ENCODE data around the gene KASH5.
A peak's percentile ranks its signal among the peaks of the same experiment; 100 is the strongest.

Gene KASH5

DNA sequence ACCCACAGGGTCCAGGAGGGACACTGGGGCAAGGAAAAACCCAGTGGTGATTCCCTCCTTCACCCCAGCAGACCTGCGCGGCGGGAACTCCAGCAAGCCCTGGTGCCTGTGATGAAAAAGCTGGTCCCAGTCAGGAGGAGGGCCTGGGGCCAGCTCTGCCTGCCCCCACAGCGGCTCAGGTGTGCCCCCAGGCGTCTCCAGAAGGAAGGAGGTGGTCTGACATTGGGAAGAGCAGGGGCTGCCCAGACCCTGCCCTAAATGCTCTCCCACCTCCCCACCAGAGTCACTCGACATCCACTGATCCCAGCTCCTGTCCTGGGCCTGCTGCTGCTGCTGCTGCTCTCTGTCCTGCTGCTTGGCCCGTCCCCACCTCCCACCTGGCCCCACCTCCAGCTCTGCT lies 29.0 kb downstream of the KASH5 start:
- Histone ChIP-seq H3K4me3 (ENCODE audit: low read depth in 1 of 2, low read length in 2 of 2) (no peak overlapping the region), H3K4me1 (ENCODE audit: control insufficient read depth in 1 of 2, insufficient read depth in 2 of 2, low read length in 2 of 2) (peaks cover 0 to 5% of the 10 kb centered on the region in 2 donors), H3K36me3 (ENCODE audit: control insufficient read depth in 1 of 2, insufficient read depth in 2 of 2, low read length in 2 of 2) (no peaks in the 10 kb centered on the region), H3K9me3 (ENCODE audit: control insufficient read depth in 1 of 2, low read length in 2 of 2) (no peaks in the 10 kb centered on the region), H3K27ac (ENCODE audit: low read length) (no peak overlapping the region), H3K27me3 (ENCODE audit: low read depth, low read length) (peaks cover 21% of the 10 kb centered on the region)

DNA sequence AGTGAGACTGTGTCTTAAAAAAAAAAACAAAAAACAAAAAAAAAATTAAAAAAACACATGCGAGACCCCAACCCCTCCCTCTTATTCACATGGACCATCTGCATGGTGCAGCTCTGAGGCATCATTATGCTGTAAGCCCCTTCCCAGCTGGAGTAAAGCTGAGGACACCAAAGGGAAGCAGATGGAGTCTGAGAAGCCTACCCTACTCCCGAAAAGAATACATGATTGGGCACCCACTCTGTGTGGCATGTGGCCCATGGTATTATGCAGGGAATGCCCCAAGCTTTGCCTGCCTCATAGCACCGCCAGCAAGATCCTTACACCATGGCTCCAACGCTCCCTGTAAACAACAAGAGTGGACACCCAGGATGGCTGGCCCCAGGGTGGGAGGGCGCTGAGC lies 30.5 kb downstream of the KASH5 start:
- no peak overlapping the region for H3K27ac ChIP-seq (ENCODE audit: low read length)
- H3K4me1 ChIP-seq (ENCODE audit: control insufficient read depth in 1 of 2, insufficient read depth in 2 of 2, low read length in 2 of 2) = peaks cover 0 to 20% of the 10 kb centered on the region in 2 donors
- no peak overlapping the region for H3K4me3 ChIP-seq (ENCODE audit: low read depth in 1 of 2, low read length in 2 of 2)
- peaks cover 35% of the 10 kb centered on the region for H3K27me3 ChIP-seq (ENCODE audit: low read depth, low read length)
- H3K36me3 ChIP-seq (ENCODE audit: control insufficient read depth in 1 of 2, insufficient read depth in 2 of 2, low read length in 2 of 2) = no peaks in the 10 kb centered on the region
- H3K9me3 ChIP-seq (ENCODE audit: control insufficient read depth in 1 of 2, low read length in 2 of 2) = no peaks in the 10 kb centered on the region

- Histone ChIP-seq H3K9me3 (ENCODE audit: control insufficient read depth in 1 of 2, low read length in 2 of 2) (no peaks in the 10 kb centered on the region), H3K27me3 (ENCODE audit: low read depth, low read length) (peaks cover 42% of the 10 kb centered on the region)
Observed at GRCh38 chr19:49419173-49419572, 31.1 kb downstream of the KASH5 start.

GRCh38 chr19:49420227-49420626 lies 32.2 kb downstream of the KASH5 start:
- Histone ChIP-seq H3K9me3 (ENCODE audit: control insufficient read depth in 1 of 2, low read length in 2 of 2) (no peaks in the 10 kb centered on the region), H3K4me3 (ENCODE audit: low read depth in 1 of 2, low read length in 2 of 2) (no peak overlapping the region), H3K27ac (ENCODE audit: low read length) (no peak overlapping the region), H3K27me3 (ENCODE audit: low read depth, low read length) (peaks cover 50% of the 10 kb centered on the region), H3K36me3 (ENCODE audit: control insufficient read depth in 1 of 2, insufficient read depth in 2 of 2, low read length in 2 of 2) (no peaks in the 10 kb centered on the region), H3K4me1 (ENCODE audit: control insufficient read depth in 1 of 2, insufficient read depth in 2 of 2, low read length in 2 of 2) (peaks cover 0 to 20% of the 10 kb centered on the region in 2 donors)

More at GRCh38 chr19:49419173-49419572, 31.1 kb downstream of the KASH5 start:
- Histone ChIP-seq H3K36me3 (ENCODE audit: control insufficient read depth in 1 of 2, insufficient read depth in 2 of 2, low read length in 2 of 2) (no peaks in the 10 kb centered on the region), H3K4me1 (ENCODE audit: control insufficient read depth in 1 of 2, insufficient read depth in 2 of 2, low read length in 2 of 2) (peaks cover 0 to 20% of the 10 kb centered on the region in 2 donors), H3K4me3 (ENCODE audit: low read depth in 1 of 2, low read length in 2 of 2) (no peak overlapping the region), H3K27ac (ENCODE audit: low read length) (no peak overlapping the region)

DNA sequence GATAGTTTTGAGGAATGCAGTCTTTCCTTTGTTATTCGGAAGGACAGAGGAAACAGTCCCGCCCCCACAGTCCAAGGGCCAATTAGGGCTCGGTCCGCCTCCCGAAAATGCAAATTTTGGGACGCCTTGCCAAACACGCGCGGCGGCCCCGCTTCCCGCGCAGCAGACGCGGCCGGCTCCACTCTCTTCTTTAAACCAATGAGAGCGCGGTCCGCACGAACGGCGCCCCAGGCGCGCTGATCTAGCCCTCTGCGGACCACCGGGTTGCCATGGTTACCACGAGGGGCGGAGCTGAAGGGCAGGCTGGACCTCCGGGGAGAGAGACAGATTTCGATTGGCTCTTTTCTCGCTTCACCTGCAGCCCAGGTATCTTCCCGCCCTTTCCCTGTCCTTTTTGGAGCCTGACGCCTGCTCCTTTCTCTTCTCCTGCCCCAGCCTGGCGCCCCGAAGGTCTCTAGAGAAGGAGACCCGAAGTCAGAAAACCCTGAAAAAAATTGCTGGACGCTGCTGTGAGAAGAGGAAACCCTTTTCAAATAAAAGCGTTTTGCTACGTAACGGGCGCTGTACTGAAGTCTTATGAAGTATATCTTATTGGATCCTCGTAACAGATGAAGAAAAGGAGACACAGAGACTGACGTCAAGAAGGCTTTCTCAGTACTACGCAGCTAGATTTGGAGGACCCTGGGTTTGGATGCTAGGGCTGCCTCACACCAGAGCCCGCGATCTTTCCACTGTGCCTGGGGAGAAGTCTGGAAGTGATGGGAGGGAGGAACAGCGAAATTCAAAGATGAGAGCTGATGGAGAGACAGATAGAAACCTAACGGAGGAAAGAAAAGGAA lies 33.2 kb downstream of the KASH5 start:
- Histone ChIP-seq H3K36me3 (ENCODE audit: control insufficient read depth in 1 of 2, insufficient read depth in 2 of 2, low read length in 2 of 2) (no peaks in the 10 kb centered on the region), H3K9me3 (ENCODE audit: control insufficient read depth in 1 of 2, low read length in 2 of 2) (no peaks in the 10 kb centered on the region), H3K4me3 (ENCODE audit: low read depth in 1 of 2, low read length in 2 of 2) (no peak overlapping the region), H3K27me3 (ENCODE audit: low read depth, low read length) (peaks cover 61% of the 10 kb centered on the region), H3K27ac (ENCODE audit: low read length) (no peak overlapping the region), H3K4me1 (ENCODE audit: control insufficient read depth in 1 of 2, insufficient read depth in 2 of 2, low read length in 2 of 2) (peaks cover 0 to 23% of the 10 kb centered on the region in 2 donors)

GRCh38 chr19:49421878-49422202 lies 33.8 kb downstream of the KASH5 start:
- no peak overlapping the region for H3K4me3 ChIP-seq (ENCODE audit: low read depth in 1 of 2, low read length in 2 of 2)
- no peak overlapping the region for H3K27ac ChIP-seq (ENCODE audit: low read length)
- H3K27me3 ChIP-seq (ENCODE audit: low read depth, low read length) = peaks cover 62% of the 10 kb centered on the region
- H3K4me1 ChIP-seq (ENCODE audit: control insufficient read depth in 1 of 2, insufficient read depth in 2 of 2, low read length in 2 of 2) = peaks cover 0 to 24% of the 10 kb centered on the region in 2 donors
- H3K9me3 ChIP-seq (ENCODE audit: control insufficient read depth in 1 of 2, low read length in 2 of 2) = no peaks in the 10 kb centered on the region
- no peaks in the 10 kb centered on the region for H3K36me3 ChIP-seq (ENCODE audit: control insufficient read depth in 1 of 2, insufficient read depth in 2 of 2, low read length in 2 of 2)

- no peaks in the 10 kb centered on the region for H3K36me3 ChIP-seq (ENCODE audit: control insufficient read depth in 1 of 2, insufficient read depth in 2 of 2, low read length in 2 of 2)
- peaks cover 68% of the 10 kb centered on the region for H3K27me3 ChIP-seq (ENCODE audit: low read depth, low read length)
- H3K4me1 ChIP-seq (ENCODE audit: control insufficient read depth in 1 of 2, insufficient read depth in 2 of 2, low read length in 2 of 2) = peaks cover 0 to 24% of the 10 kb centered on the region in 2 donors
- H3K4me3 ChIP-seq (ENCODE audit: low read depth in 1 of 2, low read length in 2 of 2) = peak overlapping the region in 1 of 2 donors; percentile 36
- H3K9me3 ChIP-seq (ENCODE audit: control insufficient read depth in 1 of 2, low read length in 2 of 2) = no peaks in the 10 kb centered on the region
- no peak overlapping the region for H3K27ac ChIP-seq (ENCODE audit: low read length)
Observed at GRCh38 chr19:49422407-49423070, 34.5 kb downstream of the KASH5 start.

GRCh38 chr19:49423071-49423984 lies 35.3 kb downstream of the KASH5 start, which contains the start of gene PTH2:
Gene PTH2, minus strand, starts transcription at chr19:49423441. Its CDS starts 102 bp downstream, at chr19:49423339.
- no peaks in the 10 kb centered on the region for H3K36me3 ChIP-seq (ENCODE audit: control insufficient read depth in 1 of 2, insufficient read depth in 2 of 2, low read length in 2 of 2)
- H3K4me3 ChIP-seq (ENCODE audit: low read depth in 1 of 2, low read length in 2 of 2) = peak within 1 kb of the TSS in 1 of 2 donors; percentile 36
- peaks cover 74% of the 10 kb centered on the region for H3K27me3 ChIP-seq (ENCODE audit: low read depth, low read length)
- no peak within 1 kb of the TSS for H3K27ac ChIP-seq (ENCODE audit: low read length)
- H3K9me3 ChIP-seq (ENCODE audit: control insufficient read depth in 1 of 2, low read length in 2 of 2) = no peaks in the 10 kb centered on the region
- H3K4me1 ChIP-seq (ENCODE audit: control insufficient read depth in 1 of 2, insufficient read depth in 2 of 2, low read length in 2 of 2) = peaks cover 0 to 31% of the 10 kb centered on the region in 2 donors

- peaks cover 0 to 35% of the 10 kb centered on the region in 2 donors for H3K4me1 ChIP-seq (ENCODE audit: control insufficient read depth in 1 of 2, insufficient read depth in 2 of 2, low read length in 2 of 2)
- H3K9me3 ChIP-seq (ENCODE audit: control insufficient read depth in 1 of 2, low read length in 2 of 2) = no peaks in the 10 kb centered on the region
- H3K27ac ChIP-seq (ENCODE audit: low read length) = no peak overlapping the region
- no peak overlapping the region for H3K4me3 ChIP-seq (ENCODE audit: low read depth in 1 of 2, low read length in 2 of 2)
- H3K27me3 ChIP-seq (ENCODE audit: low read depth, low read length) = peaks cover 79% of the 10 kb centered on the region
- H3K36me3 ChIP-seq (ENCODE audit: control insufficient read depth in 1 of 2, insufficient read depth in 2 of 2, low read length in 2 of 2) = no peaks in the 10 kb centered on the region
Observed at GRCh38 chr19:49423985-49424303, 35.9 kb downstream of the KASH5 start.

DNA sequence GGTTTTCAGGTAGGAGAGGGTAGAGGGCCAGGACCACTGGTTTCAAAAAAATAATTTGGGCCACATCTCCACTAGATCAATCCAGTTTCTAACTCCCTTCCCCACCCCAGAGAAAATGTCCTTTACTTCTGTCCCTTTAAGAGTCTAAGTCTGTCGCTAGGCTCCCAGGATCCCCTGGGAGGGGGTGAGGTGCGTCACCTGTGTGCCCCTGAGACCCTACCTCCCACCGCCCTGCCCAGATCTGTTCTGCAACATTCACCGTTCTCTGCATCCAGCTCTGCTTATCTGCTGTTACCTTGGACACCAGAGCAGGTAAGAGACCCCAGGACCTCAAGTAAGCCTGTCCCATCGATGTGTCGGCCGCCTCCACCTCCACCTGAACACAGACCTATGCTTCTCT lies 37.1 kb downstream of the KASH5 start, which contains the start of gene GFY:
GFY (plus strand) TSS at position 211 of the 400 bp plus-strand sequence. CDS start 1,043 bp downstream, outside the sequence.
- Histone ChIP-seq H3K9me3 (ENCODE audit: control insufficient read depth in 1 of 2, low read length in 2 of 2) (no peaks in the 10 kb centered on the region), H3K27ac (ENCODE audit: low read length) (no peak within 1 kb of the TSS), H3K27me3 (ENCODE audit: low read depth, low read length) (peaks cover 81% of the 10 kb centered on the region), H3K36me3 (ENCODE audit: control insufficient read depth in 1 of 2, insufficient read depth in 2 of 2, low read length in 2 of 2) (no peaks in the 10 kb centered on the region), H3K4me3 (ENCODE audit: low read depth in 1 of 2, low read length in 2 of 2) (no peak within 1 kb of the TSS), H3K4me1 (ENCODE audit: control insufficient read depth in 1 of 2, insufficient read depth in 2 of 2, low read length in 2 of 2) (peaks cover 0 to 35% of the 10 kb centered on the region in 2 donors)

All from muscle layer of duodenum (tissue), 2 donors.